GM12878 (cell line): ENCODE results near the gene CASP10. TPM values are rescaled to one million over a fixed set of nuclear protein-coding genes. Genes with fewer than 3 reads are reported as not detected.

ENCODE experiments used
- ATAC-seq: fragments of 200-7000 bp; cut with Tn5 transposase; 3 replicates; pipeline ENCODE4 v1.9.1; 2020; ENCODE audit warnings: mild to moderate bottlenecking, moderate library complexity
- BruUV-seq: library from RNA; stranded (reverse); fragments of 400-500 nt; replicated peaks from 2 replicates; lab custom pipeline; 2021; lab: Mats Ljungman, UMichigan
- CTCF ChIA-PET: fragments of 300-600 bp; sonication (Branson Sonifier 250); formaldehyde crosslinking; extraction: SDS; loops from one replicate; lab custom pipeline; 2021; ENCODE audit warnings: inconsistent platforms; lab: Yijun Ruan, JAX
- POLR2A ChIA-PET: fragments of 350-600 bp; formaldehyde crosslinking; extraction: SDS; loops from one replicate; lab custom pipeline; 2021; ENCODE audit warnings: inconsistent platforms; lab: Charles Lee
- RAD21 ChIA-PET: fragments of 300-600 bp; sonication (Branson Sonifier 250); formaldehyde crosslinking; loops from one replicate; lab custom pipeline; 2023; ENCODE audit warnings: antibody characterized with exemption; ENCODE audit not compliant: unreplicated experiment; lab: Charles Lee
- SMC1A ChIA-PET: fragments of 300-600 bp; sonication (Branson Sonifier 250); formaldehyde crosslinking; loops from one replicate; lab custom pipeline; 2023; ENCODE audit not compliant: unreplicated experiment, uncharacterized antibody; lab: Charles Lee
- DNase-seq: peaks from one replicate; pipeline ENCODE4 v3.0.0-alpha.2; 2011; ENCODE audit warnings: low read depth, low spot score
- FAIRE-seq: peaks from 3 replicates; lab custom pipeline; 2011; peaks lifted over from hg19 to GRCh38; lab: Jason Lieb, UNC
- H2AFZ ChIP-seq: 2 replicates; pipeline ENCODE4 v1.6.0; 2011; ENCODE audit warnings: low read depth, low read length, control low read depth; ENCODE audit not compliant: control insufficient read depth
- H3K27ac ChIP-seq: 2 replicates; pipeline ENCODE4 v1.5.1; 2011; ENCODE audit warnings: control low read depth; ENCODE audit not compliant: control insufficient read depth, insufficient read depth
- H3K27me3 ChIP-seq, 2 experiments: replicated peaks in 1 of 2; 2 replicates each; pipeline versions ENCODE4 v1.6.0 to v1.6.1; 2011; ENCODE audit warnings: low read length in 1 of 2; ENCODE audit not compliant: control insufficient read depth in 2 of 2, insufficient read depth in 2 of 2
- H3K36me3 ChIP-seq, 2 experiments: 2 replicates each; pipeline ENCODE4 v1.5.1; 2011; ENCODE audit warnings: low read length in 1 of 2; ENCODE audit not compliant: control insufficient read depth in 2 of 2, insufficient read depth in 2 of 2
- H3K4me1 ChIP-seq: 2 replicates; pipeline ENCODE4 v1.6.1; 2011; ENCODE audit warnings: mild to moderate bottlenecking, low read length, moderate library complexity, mixed read lengths; ENCODE audit not compliant: control insufficient read depth, insufficient read depth
- H3K4me2 ChIP-seq: 2 replicates; pipeline ENCODE4 v1.6.0; 2011; ENCODE audit warnings: control low read depth; ENCODE audit not compliant: control insufficient read depth, insufficient read depth
- H3K4me3 ChIP-seq: fragments of 200-600 bp; sonication (generic); 2 replicates; pipeline ENCODE4 v1.5.1; 2016
- H3K79me2 ChIP-seq: 2 replicates; pipeline ENCODE4 v1.6.0; 2011; ENCODE audit warnings: low read length; ENCODE audit not compliant: control insufficient read depth, insufficient read depth
- H3K9ac ChIP-seq: 2 replicates; pipeline ENCODE4 v1.8.0; 2011; ENCODE audit warnings: low read length, control low read depth, mixed read lengths; ENCODE audit not compliant: control insufficient read depth, insufficient read depth
- H3K9me3 ChIP-seq: replicated peaks from 3 replicates; pipeline ENCODE4 v1.5.1; 2011; ENCODE audit warnings: mild to moderate bottlenecking, low read length; ENCODE audit not compliant: control insufficient read depth, insufficient read depth
- H4K20me1 ChIP-seq: 2 replicates; pipeline ENCODE4 v1.6.0; 2011; ENCODE audit not compliant: control insufficient read depth, insufficient read depth
- ASH2L ChIP-seq: fragments of 300-600, 200-600 bp; sonication (generic); IDR thresholded peaks from 2 replicates; pipeline ENCODE4 v1.6.1; 2017; ENCODE audit warnings: low read depth, mild to moderate bottlenecking, borderline replicate concordance
- CBFB ChIP-seq: IDR thresholded peaks from 2 replicates; pipeline ENCODE4 v1.6.1; 2016; ENCODE audit warnings: antibody characterized with exemption, low read depth
- CREB1 ChIP-seq: IDR thresholded peaks from 2 replicates; pipeline ENCODE4 v1.6.1; 2012; ENCODE audit warnings: low read depth, mild to moderate bottlenecking, inconsistent platforms
- EGR1 ChIP-seq, 2 experiments: IDR thresholded peaks; 1 replicate in 1 of 2; 2 replicates in 1 of 2; pipeline ENCODE4 v1.6.1; 2011 to 2012; ENCODE audit warnings: low read depth in 2 of 2, low read length in 2 of 2, borderline replicate concordance in 1 of 2, mild to moderate bottlenecking in 1 of 2, moderate library complexity in 1 of 2
- FOXM1 ChIP-seq: IDR thresholded peaks from 2 replicates; pipeline ENCODE4 v1.6.1; 2012; ENCODE audit warnings: low read depth, mild to moderate bottlenecking, inconsistent platforms, low read length, moderate library complexity
- GABPA ChIP-seq: IDR thresholded peaks from 2 replicates; pipeline ENCODE4 v1.6.1; 2014; ENCODE audit warnings: antibody characterized with exemption, low read depth, mild to moderate bottlenecking, inconsistent platforms
- IKZF1 ChIP-seq: fragments of 450-650 bp; conservative IDR thresholded peaks from 2 replicates; pipeline ENCODE4 v1.6.1; 2017; ENCODE audit warnings: antibody characterized with exemption, mild to moderate bottlenecking
- MXI1 ChIP-seq: fragments of 150-350 bp; IDR thresholded peaks from 2 replicates; pipeline ENCODE4 v1.6.1; 2011; ENCODE audit warnings: low read depth, mild to moderate bottlenecking, inconsistent platforms, low read length, improper control_type of control experiment
- SP1 ChIP-seq: IDR thresholded peaks from one replicate; pipeline ENCODE4 v1.6.1; 2011; ENCODE audit warnings: low read depth, low read length
- SREBF1 ChIP-seq: IDR thresholded peaks from 2 replicates; pipeline ENCODE4 v1.6.1; 2012; ENCODE audit warnings: mild to moderate bottlenecking, low read length
- STAT1 ChIP-seq: fragments of 450-650 bp; conservative IDR thresholded peaks from 2 replicates; pipeline ENCODE4 v1.6.1; 2014; ENCODE audit warnings: antibody characterized with exemption, mild to moderate bottlenecking
- TCF3 ChIP-seq: IDR thresholded peaks from 2 replicates; pipeline ENCODE4 v1.6.1; 2012; ENCODE audit warnings: low read depth, mild to moderate bottlenecking, low read length, borderline replicate concordance; ENCODE audit not compliant: insufficient read depth
- YBX1 ChIP-seq: fragments of 450-650 bp; IDR thresholded peaks from 2 replicates; pipeline ENCODE4 v1.6.1; 2016; ENCODE audit warnings: antibody characterized with exemption
- WGBS: methylation state at CpG from one replicate; pipeline ENCODE4 v1.1.6; 2016; ENCODE audit warnings: low lambda C conversion rate; ENCODE audit not compliant: insufficient replicate concordance, insufficient coverage; ENCODE audit errors: missing lambda C conversion rate; 5-methylcytosine and 5-hydroxymethylcytosine counted together
- in situ Hi-C: fragments of 300-500 bp; cut with MboI; formaldehyde crosslinking; loops from 9 replicates; pipeline ENCODE4 v1.14.3; 2018; ENCODE audit warnings: mixed read lengths
- intact Hi-C: fragments of 100-400 bp; cut with micrococcal nuclease; formaldehyde crosslinking; loops from one replicate; pipeline ENCODE4 v1.14.2; 2022; ENCODE audit not compliant: unreplicated experiment
- polyA plus RNA-seq, 11 experiments: library from polyadenylated mRNA; depleted of rRNA in 4 of 11; unstranded in 6 of 11; stranded (reverse) in 5 of 11; fragments of >200 nt; fragmentation: Nextera tagmentation in 4 of 11; fragmentation: Illumina TruSeq in 1 of 11; extraction: Ambion mirVana in 4 of 11; extraction: Trizol in 1 of 11; gene quantifications; 1 replicate in 1 of 11; 2 replicates in 10 of 11; pipeline versions ENCODE4 v1.2.1 to v1.2.3, GENCODE V29; 2011 to 2016; ENCODE audit warnings: inconsistent platforms in 2 of 11, missing spikeins in 2 of 11, low read depth in 1 of 11
- total RNA-seq, 4 experiments: library from RNA; depleted of rRNA in 3 of 4; stranded (reverse); fragments of >200 nt in 3 of 4; fragmentation: Illumina TruSeq in 1 of 4; extraction: Trizol in 1 of 4; gene quantifications; 2 replicates each; pipeline versions ENCODE4 v1.2.1 to v1.2.3, GENCODE V29; 2013 to 2021
- TF ChIP-seq, protein P1 (sequence below): fragments of 450-650 bp; IDR thresholded peaks from 2 replicates; pipeline ENCODE4 v1.6.1; 2016; ENCODE audit warnings: mild to moderate bottlenecking, moderate library complexity, borderline replicate concordance
- TF ChIP-seq, protein P2 (sequence below): fragments of 450-650 bp; IDR thresholded peaks from 2 replicates; pipeline ENCODE4 v1.6.1; 2016; ENCODE audit warnings: mild to moderate bottlenecking

CASP10 gene
- total and polyA plus RNA-seq, 10 of the 15 experiments (the other 5 are each of a cell fraction or from before 2014, with no cell fraction given): 7.2 to 14.1 (median 10.8) TPM

DNA sequence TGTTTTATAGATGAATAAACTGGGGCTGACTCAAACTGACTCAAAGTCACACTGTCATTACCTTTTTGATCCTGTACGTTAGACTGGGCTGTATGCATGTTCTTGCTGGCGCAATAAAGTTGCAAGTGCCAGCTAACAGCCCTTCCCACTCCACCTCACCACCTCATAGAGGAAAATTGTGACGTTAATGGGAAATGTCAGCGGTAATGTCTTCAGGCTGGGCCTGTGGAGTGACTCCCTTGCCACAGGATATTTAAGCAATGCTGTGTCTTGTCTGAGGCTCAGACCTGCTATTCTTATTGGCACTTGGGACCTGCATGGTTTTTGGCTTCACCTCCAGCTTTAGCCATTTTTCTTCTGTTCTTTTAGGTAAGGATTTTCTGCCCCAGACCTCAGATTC is 25.2 kb upstream of the CASP10 start:
- no peak for FAIRE-seq
- Histone ChIP-seq H3K27ac (peak overlapping the region; percentile 35), H3K4me3 (no peak overlapping the region), H3K9ac (no peak overlapping the region; the same call in 1 of the 2 replicates), H3K9me3 (no peaks in the 10 kb centered on the region), H3K4me2 (peak overlapping the region; percentile 50), H3K4me1 (peaks cover 14% of the 10 kb centered on the region), H3K27me3 (no peaks in the 10 kb centered on the region), H2AFZ (no peak overlapping the region), H4K20me1 (no peaks in the 10 kb centered on the region), H3K79me2 (peaks cover 3% of the 10 kb centered on the region), H3K36me3 (peaks cover 13 to 33% of the 10 kb centered on the region in 2 experiments)
- DNase-seq: no peak
- ChIA-PET RAD21 (interaction anchor here (0.9 to 3.8 kb wide), 21 partner anchors 9 to 445 kb away, joined by 3 to 71 read pairs (median 7); partner anchors contain the start of genes CASP10, CFLAR, NDUFB3 and ORC2), CTCF (interaction anchor here (0.7 to 3.8 kb wide), 40 partner anchors 9 to 445 kb away, joined by 3 to 54 read pairs (median 6); partner anchors contain the start of genes CASP10, CFLAR, HYCC2 and NDUFB3), POLR2A (interaction anchor here (0.6 to 3.2 kb wide), 18 partner anchors 9 to 89 kb away, joined by 3 to 39 read pairs (median 6); partner anchors contain the start of genes CASP10 and CFLAR), SMC1A (interaction anchor here (0.7 to 4.7 kb wide), 33 partner anchors 8 to 270 kb away, joined by 3 to 63 read pairs (median 6); partner anchors contain the start of genes CASP10, CFLAR, HYCC2 and NDUFB3)
- in situ Hi-C loops (no loop called here), intact Hi-C loops (loop anchor here (1.0 to 5.0 kb wide), 3 partner anchors 39 to 255 kb away; partner anchors contain the start of genes HYCC2 and NDUFB3)
- ATAC-seq: peak; percentile 42
- WGBS: 20% methylated on average over 4 of the region's 4 CpGs
- BruUV-seq: no TSS peak
- no peak for TF ChIP-seq IKZF1
- no peak for TF ChIP-seq EGR1 (IDR thresholded peaks at IDR 0.05; ENCODE audit: borderline replicate concordance in 1 of 2, low read depth in 2 of 2, low read length in 2 of 2)
- no peak for TF ChIP-seq TCF3
- no peak for TF ChIP-seq ASH2L
- no peak for TF ChIP-seq MXI1
- no peak for TF ChIP-seq SP1
- no peak for TF ChIP-seq FOXM1
- TF ChIP-seq YBX1: no peak
- TF ChIP-seq, protein P1, sequence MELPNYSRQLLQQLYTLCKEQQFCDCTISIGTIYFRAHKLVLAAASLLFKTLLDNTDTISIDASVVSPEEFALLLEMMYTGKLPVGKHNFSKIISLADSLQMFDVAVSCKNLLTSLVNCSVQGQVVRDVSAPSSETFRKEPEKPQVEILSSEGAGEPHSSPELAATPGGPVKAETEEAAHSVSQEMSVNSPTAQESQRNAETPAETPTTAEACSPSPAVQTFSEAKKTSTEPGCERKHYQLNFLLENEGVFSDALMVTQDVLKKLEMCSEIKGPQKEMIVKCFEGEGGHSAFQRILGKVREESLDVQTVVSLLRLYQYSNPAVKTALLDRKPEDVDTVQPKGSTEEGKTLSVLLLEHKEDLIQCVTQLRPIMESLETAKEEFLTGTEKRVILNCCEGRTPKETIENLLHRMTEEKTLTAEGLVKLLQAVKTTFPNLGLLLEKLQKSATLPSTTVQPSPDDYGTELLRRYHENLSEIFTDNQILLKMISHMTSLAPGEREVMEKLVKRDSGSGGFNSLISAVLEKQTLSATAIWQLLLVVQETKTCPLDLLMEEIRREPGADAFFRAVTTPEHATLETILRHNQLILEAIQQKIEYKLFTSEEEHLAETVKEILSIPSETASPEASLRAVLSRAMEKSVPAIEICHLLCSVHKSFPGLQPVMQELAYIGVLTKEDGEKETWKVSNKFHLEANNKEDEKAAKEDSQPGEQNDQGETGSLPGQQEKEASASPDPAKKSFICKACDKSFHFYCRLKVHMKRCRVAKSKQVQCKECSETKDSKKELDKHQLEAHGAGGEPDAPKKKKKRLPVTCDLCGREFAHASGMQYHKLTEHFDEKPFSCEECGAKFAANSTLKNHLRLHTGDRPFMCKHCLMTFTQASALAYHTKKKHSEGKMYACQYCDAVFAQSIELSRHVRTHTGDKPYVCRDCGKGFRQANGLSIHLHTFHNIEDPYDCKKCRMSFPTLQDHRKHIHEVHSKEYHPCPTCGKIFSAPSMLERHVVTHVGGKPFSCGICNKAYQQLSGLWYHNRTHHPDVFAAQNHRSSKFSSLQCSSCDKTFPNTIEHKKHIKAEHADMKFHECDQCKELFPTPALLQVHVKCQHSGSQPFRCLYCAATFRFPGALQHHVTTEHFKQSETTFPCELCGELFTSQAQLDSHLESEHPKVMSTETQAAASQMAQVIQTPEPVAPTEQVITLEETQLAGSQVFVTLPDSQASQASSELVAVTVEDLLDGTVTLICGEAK: peak; percentile 73; the same call in 1 of the 2 replicates
- TF ChIP-seq, protein P2, sequence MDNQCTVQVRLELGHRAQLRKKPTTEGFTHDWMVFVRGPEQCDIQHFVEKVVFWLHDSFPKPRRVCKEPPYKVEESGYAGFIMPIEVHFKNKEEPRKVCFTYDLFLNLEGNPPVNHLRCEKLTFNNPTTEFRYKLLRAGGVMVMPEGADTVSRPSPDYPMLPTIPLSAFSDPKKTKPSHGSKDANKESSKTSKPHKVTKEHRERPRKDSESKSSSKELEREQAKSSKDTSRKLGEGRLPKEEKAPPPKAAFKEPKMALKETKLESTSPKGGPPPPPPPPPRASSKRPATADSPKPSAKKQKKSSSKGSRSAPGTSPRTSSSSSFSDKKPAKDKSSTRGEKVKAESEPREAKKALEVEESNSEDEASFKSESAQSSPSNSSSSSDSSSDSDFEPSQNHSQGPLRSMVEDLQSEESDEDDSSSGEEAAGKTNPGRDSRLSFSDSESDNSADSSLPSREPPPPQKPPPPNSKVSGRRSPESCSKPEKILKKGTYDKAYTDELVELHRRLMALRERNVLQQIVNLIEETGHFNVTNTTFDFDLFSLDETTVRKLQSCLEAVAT: 0 out of 2 replicates have a peak, but pooled peaks have one; percentile 35
- TF ChIP-seq GABPA: no peak
- TF ChIP-seq CREB1: 0 out of 2 replicates have a peak, but pooled peaks have one; percentile 17
- no peak for TF ChIP-seq STAT1
- TF ChIP-seq CBFB: no peak
- no peak for TF ChIP-seq SREBF1
